ENCODE results near the gene KRTAP9-9.
"Not testable (repeated sequence)": the region's sequence is repeated elsewhere in the genome, so short reads cannot be mapped to it uniquely, and the experiment has no call there.

Gene KRTAP9-9

DNA sequence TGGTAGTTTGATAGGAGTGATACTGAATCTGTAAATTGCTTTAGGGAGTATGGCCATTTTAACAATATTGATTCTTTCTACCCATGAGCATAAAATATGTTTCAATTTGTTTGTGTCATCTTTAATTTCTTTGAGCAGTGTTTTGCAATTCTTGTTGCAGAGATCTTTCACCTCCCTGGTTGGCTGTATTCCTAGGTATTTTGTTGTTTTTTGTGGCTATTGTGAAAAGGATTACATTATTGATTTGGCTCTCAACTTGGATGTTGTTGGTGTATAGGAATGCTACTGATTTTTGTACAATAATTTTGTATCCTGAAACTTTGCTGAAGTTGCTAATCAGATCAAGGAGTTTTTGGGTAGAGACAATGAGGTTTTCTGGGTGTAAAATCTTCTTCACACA, 3.2 kb downstream of the KRTAP9-9 start:
- DNase-seq, result no peak
- in situ Hi-C loops (cut with MboI; ENCODE audit: low pct_unique_long_range_greater_than_20kb, low sequenced_read_pairs), result no loop called here

DNA sequence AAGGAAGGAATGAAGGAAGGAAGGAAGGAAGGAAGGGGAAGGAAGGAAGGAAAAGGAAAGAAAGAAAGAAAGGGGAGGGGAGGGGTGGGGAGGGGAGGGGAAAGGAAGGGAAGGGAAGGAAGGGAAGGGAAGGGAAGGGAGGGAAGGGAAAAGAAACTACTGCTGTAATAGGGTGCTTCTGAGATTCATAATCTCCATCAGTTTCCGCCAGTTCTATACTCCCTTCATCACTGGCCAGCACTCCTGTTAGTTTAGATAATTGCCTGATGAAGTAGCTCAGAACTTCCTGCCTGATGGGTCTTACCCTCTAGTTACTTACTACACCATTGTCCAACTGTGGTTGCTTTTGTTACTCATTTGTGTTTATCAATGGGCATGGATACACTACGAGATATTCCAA, 8.0 kb downstream of the KRTAP9-9 start:
- DNase-seq, result no peak
- in situ Hi-C loops (cut with MboI; ENCODE audit: low pct_unique_long_range_greater_than_20kb, low sequenced_read_pairs), result no loop called here

DNA sequence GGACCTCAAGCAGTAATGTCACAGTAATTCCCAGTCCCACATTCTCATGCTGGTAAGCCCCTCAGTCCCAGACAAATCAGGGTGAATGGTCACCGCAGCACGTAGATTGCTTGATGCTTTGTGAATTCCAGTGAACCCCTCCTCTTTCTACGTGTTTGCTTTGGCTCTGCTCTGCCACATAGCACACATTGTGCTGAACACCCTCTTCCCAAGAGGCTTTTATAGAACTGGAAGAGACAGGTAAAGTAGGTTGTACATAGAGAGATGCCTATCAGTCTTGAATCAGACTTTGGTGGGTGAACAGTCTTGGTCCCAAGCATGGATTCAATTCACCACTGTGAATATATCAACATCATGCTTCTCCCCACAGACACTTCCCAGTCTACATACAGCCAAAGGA, 9.4 kb downstream of the KRTAP9-9 start:
- in situ Hi-C loops (cut with MboI; ENCODE audit: low pct_unique_long_range_greater_than_20kb, low sequenced_read_pairs), result no loop called here
- no peak for DNase-seq

DNA sequence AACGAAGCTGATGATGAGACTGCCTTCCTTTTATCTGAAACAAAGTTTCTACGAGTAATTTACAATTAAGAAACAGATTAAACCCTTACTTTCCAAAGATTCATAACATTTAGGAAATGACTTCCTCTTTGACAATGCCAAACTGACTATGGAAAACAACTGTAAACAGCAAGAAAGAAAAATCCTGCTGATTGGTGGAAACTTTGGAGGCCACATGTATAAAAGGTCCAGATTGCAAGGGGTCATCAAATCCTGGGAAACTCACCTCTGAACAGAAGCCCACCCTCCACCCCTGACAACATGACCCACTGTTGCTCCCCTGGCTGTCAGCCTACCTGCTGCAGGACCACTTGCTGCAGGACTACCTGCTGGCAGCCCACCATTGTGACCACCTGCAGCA, 9.9 kb downstream of the KRTAP9-9 start, which contains the start of gene KRTAP9-6:
KRTAP9-6 (plus strand) TSS at position 301 of the 400 bp plus-strand sequence; CDS start at position 301, 0 bp downstream.
- in situ Hi-C loops (cut with MboI; ENCODE audit: low pct_unique_long_range_greater_than_20kb, low sequenced_read_pairs), result no loop called here
- DNase-seq, result no peak

DNA sequence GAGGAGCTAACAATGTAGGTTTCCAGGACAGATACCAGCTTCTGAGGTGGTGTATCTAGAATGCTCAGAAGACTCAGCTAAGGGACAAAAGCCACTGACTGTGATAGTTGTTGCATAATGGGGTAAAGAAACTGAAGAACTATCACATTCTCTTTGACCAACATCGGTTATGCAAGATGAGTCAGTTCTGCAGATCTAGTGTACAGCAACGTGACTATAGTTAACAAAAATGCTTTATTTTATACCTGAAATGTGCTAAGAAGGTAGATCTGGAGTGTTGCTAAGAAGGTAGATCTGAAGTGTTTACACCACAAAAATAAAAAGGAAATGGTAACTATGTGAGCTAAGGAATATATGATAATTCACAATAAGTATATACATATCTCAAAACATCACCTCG, 12.5 kb downstream of the KRTAP9-9 start:
- no peak for DNase-seq
- in situ Hi-C loops (cut with MboI; ENCODE audit: low pct_unique_long_range_greater_than_20kb, low sequenced_read_pairs), result no loop called here

DNA sequence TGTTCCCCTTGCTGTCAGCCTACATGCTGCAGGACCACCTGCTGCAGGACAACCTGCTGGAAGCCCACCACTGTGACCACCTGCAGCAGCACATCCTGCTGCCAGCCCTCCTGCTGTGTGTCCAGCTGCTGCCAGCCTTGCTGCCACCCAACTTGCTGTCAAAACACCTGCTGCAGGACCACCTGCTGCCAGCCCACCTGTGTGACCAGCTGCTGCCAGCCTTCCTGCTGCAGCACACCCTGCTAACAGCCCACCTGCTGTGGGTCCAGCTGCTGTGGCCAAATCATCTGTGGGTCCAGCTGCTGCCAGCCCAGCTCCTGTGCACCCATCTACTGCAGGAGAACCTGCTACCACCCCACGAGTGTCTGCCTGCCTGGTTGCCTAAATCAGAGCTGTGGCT, 16.1 kb downstream of the KRTAP9-9 start:
- in situ Hi-C loops (cut with MboI; ENCODE audit: low pct_unique_long_range_greater_than_20kb, low sequenced_read_pairs); DNase-seq: not testable (repeated sequence)

DNA sequence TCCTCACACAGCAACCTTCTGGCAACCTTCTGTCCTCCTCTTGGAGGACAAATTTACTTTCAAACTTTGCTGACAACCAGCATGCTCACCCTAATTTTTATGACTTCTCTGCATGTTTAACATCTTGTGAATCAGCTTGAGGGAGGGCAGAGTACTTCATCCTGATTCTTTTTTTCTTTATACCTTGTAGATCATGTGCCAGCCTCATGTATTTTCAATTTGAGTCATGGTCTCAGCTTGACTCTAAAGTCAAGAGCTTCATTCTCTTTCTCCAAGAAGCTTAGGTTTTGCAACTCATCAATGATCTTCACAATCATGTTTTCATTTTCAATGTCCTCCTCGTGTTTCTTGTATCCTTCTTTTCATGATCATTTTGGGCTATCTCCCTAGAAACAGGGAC, 16.7 kb downstream of the KRTAP9-9 start:
- in situ Hi-C loops (cut with MboI; ENCODE audit: low pct_unique_long_range_greater_than_20kb, low sequenced_read_pairs), result no loop called here
- no peak for DNase-seq

DNA sequence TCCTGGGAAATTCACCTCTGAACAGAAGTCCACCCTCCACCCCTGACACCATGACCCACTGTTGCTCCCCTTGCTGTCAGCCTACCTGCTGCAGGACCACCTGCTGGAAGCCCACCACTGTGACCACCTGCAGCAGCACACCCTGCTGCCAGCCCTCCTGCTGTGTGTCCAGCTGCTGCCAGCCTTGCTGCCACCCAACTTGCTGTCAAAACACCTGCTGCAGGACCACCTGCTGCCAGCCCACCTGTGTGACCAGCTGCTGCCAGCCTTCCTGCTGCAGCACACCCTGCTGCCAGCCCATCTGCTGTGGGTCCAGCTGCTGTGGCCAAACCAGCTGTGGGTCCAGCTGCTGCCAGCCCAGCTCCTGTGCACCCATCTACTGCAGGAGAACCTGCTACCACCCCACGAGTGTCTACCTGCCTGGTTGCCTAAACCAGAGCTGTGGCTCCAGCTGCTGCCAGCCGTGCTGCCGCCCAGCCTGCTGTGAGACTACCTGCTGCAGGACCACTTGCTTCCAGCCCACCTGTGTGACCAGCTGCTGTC, 20.5 kb downstream of the KRTAP9-9 start, which contains the start of gene KRTAP9-7:
KRTAP9-7 (plus strand) TSS at position 51 of the 543 bp plus-strand sequence; CDS start at position 51, 0 bp downstream.
- DNase-seq; in situ Hi-C loops (cut with MboI; ENCODE audit: low pct_unique_long_range_greater_than_20kb, low sequenced_read_pairs): not testable (repeated sequence)

DNA sequence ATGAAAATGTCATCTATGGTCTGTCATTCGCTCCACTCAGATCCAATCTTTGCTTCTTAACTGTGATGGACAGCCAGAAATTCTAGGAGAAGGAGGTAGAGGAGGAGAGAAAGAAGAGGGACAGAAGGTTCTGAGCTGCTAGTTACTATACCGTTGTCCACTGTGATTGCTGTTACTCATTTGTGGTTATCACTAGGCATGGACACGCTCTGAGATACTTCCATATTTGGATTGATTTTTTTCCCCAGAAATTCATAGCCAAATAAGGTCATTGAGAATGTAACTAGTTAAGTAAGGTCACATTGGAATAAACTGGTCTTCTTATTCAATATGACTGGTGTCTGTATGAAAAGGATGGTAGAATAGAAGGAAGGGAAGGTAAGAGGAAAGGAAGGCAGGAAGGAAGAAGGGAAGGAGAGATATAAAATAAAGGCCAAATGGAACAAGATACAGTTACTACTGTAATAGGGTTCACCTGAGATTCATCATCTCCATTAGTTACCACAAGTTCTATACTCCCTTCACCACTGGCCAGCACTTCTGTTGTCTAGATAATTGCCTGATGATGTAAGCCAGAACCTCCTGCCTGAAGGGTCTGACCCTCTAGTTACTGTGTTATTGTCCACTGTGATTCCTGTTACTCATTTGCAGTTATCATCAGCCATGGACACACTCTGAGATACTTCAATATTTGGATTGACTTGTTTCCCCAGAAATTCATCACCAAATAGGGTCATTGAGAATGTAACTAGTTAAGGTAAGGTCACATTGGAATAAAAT, 23.2 kb downstream of the KRTAP9-9 start:
- in situ Hi-C loops (cut with MboI; ENCODE audit: low pct_unique_long_range_greater_than_20kb, low sequenced_read_pairs), result no loop called here
- DNase-seq, result no peak

DNA sequence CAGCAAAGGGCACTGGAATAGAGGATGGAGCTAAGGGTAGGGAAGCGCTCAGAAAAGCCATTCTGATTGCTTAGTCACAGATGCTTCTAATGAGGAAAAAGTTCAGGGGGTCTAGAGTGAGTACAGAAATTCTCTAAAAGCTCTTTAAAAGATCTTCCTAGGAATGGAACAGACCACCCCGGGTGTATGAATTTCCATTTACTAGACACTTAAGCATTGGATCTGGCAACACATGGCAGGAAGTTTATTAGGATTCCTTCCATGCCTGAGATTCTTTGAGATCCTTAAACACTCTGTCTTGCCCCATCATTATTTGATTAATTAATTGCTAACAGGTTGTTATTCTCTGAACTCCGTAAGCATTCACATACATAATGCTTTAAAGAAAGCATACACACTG, 28.9 kb downstream of the KRTAP9-9 start:
- in situ Hi-C loops (cut with MboI; ENCODE audit: low pct_unique_long_range_greater_than_20kb, low sequenced_read_pairs), result no loop called here
- no peak for DNase-seq

DNA sequence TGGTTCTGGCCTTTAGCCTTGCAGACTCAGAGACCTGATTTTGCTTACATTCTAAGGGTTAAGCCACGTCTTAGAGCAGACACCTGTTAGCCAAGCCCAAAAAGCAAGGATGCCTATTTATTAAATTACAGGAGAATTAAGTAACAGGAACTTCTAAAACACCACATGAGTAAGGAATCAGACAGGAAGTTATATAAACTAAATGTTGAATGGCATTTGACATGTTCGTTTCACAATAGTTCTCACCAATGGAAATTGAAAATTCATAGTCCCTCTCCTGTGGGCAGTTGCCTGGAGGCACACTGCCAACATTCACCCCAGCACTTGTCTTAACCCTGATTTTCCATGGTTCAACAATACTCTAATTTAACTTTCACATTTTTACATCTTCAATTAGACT, 29.4 kb downstream of the KRTAP9-9 start:
- DNase-seq, result no peak
- in situ Hi-C loops (cut with MboI; ENCODE audit: low pct_unique_long_range_greater_than_20kb, low sequenced_read_pairs), result no loop called here

DNA sequence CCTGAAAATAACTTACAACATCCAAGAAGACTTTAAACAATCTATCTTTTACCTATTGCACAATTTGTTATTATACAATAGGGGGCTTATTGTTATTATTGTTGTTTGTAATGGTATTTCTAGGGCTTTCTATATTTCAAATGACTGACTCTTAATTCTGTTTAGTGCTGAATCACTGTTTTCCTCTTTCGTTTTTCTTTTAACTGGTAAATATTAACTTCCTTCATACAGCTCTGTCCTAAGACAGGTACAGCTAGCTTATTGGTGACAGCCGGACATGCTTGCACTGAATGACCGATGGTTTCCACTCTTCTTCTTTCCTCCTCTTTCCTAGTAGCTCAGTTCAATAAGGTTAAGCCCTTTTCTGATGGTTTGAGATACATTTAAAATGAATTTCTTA, 31.9 kb downstream of the KRTAP9-9 start:
- no peak for DNase-seq
- in situ Hi-C loops (cut with MboI; ENCODE audit: low pct_unique_long_range_greater_than_20kb, low sequenced_read_pairs), result no loop called here

DNA sequence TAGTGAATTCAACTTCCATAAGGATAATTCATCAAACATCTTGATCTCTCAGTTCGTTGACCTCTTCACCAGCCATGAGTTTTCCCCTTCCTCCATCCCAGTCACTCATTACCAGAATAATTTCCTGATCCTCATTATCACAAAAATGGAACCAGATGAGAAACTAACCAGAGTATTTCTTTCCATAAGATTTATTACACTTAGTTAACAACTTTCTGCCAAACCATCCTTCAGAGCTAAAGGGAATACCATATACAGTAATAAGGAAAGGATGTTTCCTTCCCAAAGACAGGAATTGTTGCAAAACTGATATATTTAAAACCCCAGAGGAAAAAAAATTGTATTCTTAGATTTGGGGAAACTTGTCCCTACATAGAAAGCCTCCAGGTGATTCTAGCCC, 38.8 kb downstream of the KRTAP9-9 start:
- no peak for DNase-seq
- in situ Hi-C loops (cut with MboI; ENCODE audit: low pct_unique_long_range_greater_than_20kb, low sequenced_read_pairs), result no loop called here

DNA sequence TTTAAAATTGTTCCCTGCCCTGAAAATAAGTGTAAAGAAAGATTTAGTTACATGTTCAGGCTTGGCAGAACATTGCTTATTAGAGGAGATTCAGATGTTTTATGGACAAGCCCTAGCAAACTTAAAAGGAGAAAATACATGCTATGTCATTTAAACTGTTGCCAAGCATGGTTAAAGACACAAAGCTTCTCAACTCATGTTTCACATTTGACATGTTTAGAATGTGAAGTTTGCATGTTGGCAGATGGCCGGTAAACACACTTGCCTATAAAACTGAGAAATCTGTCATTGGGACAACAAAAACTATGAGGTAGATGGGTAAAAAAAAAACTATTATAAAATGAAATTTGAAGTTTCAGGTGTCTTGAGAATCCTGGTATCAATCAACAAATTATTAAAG, 41.7 kb downstream of the KRTAP9-9 start:
- no peak for DNase-seq
- in situ Hi-C loops (cut with MboI; ENCODE audit: low pct_unique_long_range_greater_than_20kb, low sequenced_read_pairs), result no loop called here

DNA sequence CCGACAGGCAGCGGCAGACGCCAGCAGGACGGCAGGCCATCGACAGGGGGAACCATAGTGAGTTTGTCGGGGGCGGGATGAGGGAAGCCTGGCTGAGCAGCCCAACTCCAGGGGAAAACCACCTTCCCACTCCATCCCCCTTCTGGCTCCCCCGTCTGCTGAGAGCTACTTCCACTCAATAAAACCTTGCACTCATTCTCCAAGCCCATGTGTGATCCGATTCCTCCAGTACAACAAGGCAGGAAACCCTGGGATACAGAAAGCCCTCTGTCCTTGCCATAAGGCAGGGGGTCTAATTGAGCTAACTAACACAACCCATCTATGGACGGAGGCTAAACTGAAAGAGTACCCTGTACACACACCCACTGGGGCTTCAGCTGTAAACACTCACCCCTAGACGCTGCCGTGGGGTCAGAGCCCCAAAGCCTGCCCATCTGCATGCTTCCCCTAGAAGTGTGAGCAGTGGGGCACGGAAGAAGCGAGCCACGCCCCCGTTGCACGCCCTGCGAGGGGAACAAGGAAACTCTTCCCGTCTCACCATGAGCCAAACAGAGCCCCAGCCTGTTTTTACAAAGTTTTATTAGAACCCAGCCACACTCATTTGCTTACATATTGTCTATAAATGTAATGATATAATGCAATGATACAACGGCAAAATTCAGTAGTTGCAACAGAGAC, 43.4 kb downstream of the KRTAP9-9 start:
- no peak for DNase-seq
- in situ Hi-C loops (cut with MboI; ENCODE audit: low pct_unique_long_range_greater_than_20kb, low sequenced_read_pairs), result no loop called here

DNA sequence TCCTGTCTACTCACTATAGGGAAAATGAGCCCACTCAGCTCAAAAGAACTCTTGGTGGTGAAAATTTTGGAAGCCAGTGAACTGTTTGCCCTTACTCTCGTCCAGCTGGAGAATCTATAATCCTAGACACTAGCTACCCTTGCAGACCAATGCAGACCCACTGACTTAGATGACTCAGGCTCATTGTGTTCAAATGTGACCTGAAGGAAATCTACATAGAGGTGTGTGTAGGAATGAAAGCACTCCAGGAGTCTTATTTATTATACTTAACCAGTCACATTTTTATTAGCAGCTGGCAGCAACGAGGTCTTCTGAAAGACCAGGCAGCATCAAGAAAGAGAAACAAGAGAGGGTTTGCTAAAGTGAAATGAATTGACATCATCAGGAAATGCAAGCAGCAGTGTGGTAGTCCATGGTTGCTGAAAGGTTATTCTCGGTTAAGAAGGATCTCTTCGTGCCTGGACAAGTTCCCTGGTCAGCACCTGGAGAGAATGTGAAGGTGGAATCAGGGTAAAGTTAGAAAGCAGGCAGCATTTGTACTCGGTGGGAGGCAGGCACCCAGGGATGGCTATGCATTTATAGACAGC, 46.1 kb downstream of the KRTAP9-9 start:
- in situ Hi-C loops (cut with MboI; ENCODE audit: low pct_unique_long_range_greater_than_20kb, low sequenced_read_pairs), result loop anchor here (25.0 kb wide), 1 partner anchor 389 kb away; no protein-coding TSS in a partner anchor
- DNase-seq, result no peak

DNA sequence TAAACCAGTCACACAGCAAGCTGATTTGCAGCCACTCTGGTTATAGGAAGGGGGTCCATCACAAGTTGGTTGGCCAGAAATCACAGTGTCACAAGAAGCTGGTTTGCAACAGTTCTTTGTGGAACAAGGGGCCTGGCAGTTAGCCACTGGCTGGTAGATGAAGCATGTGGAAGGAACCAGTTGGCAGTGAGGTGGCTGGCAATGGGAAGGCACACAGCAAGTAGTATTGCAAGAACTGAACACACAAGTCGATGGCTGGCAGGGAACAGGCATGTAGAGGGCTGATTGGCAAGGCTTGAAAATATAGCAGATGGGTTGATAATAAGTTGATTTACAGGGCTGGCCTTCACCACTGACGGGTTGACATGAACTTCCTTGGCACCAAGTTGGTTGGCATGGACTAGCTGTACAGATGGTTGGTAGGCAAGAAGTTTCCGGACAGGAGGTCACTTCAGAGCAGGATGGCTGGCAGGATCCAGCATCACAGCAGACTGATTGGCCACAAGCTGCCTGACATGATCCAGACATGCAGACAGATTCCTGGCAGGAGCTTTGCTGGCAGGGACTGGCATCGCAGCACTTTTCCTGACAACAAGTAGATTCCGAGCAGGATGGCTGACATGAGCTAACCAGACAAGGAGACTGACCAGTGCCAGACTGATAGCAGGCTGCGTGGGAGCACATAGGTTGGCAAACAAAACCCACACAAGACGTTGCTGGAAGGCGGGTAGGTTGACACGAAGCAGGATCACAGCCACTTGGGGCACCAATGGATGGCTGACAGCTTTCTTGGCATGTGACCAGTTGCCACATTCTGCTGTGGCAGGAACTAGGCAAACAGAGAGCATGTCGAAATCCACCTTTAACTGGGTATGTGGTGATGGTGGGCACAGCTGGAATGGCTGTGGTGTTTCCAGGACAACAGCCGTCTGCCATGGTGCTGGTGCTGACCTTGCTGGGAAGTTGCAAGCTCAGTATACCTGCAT, 47.0 kb downstream of the KRTAP9-9 start, which contains the start of gene KRTAP29-1:
KRTAP29-1 (minus strand) TSS at position 936 of the 986 bp plus-strand sequence; CDS start at position 936, 0 bp downstream.
- DNase-seq, result no peak
- in situ Hi-C loops (cut with MboI; ENCODE audit: low pct_unique_long_range_greater_than_20kb, low sequenced_read_pairs), result loop anchor here (25.0 kb wide), 1 partner anchor 390 kb away; no protein-coding TSS in a partner anchor

DNA sequence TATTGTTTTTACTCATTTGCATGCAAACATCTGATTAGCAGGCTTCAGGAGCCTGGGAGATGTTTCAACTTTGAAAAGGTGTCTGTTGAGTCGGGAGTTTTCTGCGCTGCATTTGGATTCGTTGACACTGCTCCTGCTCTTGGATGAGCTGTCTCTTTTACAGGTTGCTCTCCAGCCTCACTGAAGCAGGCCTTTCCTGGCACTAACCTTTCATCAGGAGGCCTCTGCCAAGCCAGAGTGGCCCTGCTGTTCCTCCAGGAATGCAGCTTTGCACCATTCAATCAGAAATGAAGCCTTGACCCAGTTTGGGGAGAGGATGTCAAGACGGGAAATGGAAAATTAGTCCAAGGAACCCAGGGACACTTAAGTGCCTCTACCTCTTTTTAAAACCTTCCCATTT, 47.8 kb downstream of the KRTAP9-9 start:
- in situ Hi-C loops (cut with MboI; ENCODE audit: low pct_unique_long_range_greater_than_20kb, low sequenced_read_pairs), result loop anchor here (25.0 kb wide), 1 partner anchor 391 kb away; no protein-coding TSS in a partner anchor
- no peak for DNase-seq
